NCI-H2196 (cell line): ENCODE results near the gene CLPSL1.

ENCODE experiments used
- DNase-seq: peaks from one replicate; lab custom pipeline; 2025; ENCODE audit not compliant: unreplicated experiment; lab: John Stamatoyannopoulos, UW

The CLPSL1 gene

DNA sequence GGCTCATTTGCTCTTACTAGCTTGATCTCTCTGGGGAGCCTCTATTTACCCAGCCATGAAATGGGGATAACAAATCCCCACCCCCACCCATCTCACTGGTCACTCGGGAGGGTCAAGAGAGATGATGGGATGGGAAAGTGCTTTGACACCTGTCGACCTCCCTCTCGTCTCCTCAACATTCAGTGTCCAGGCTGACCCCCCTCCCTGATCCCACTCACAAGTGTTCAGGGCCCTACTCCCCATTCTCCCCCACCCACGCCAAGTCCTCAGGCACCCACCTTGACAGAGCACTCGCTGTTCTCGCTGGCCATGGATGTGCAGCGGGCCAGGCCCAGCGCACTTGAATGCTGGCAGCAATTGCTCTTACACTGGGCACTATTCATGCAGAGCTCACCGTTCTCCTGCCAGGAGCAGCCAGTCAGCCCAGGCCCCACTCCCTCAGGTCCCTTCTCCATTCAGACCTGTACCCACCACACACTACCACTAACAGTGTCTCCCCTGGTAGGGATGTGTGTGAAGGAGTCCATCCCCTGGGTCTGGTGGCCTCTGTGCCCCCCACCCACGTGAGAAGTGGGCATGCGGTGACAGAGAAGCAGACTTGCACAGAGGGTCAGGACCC, 14.7 kb downstream of the CLPSL1 start:
- no peak for DNase-seq

GRCh38 chr6:35796236-35796635, 15.4 kb downstream of the CLPSL1 start:
- no peak for DNase-seq

GRCh38 chr6:35797837-35798526, 17.2 kb downstream of the CLPSL1 start:
- DNase-seq = no peak

DNA sequence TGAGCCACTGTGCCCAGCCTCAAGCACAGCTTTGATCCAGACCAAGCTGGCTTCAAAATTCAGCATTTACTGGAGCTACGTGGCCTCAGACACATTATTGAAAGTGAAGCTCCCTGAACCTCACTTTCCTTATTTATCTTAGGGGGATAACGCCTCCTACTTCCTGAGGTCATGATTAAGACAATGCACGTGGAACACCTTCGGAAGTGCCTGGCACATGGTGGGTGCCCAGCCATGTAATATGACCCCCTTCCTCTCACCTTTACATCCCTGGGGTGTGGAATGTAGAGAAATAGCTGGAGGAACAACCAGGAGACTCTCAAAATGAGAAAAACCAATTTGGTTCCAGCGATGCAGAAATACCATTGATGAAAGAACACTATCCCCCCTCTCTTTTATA, 17.9 kb downstream of the CLPSL1 start:
- DNase-seq = no peak

DNA sequence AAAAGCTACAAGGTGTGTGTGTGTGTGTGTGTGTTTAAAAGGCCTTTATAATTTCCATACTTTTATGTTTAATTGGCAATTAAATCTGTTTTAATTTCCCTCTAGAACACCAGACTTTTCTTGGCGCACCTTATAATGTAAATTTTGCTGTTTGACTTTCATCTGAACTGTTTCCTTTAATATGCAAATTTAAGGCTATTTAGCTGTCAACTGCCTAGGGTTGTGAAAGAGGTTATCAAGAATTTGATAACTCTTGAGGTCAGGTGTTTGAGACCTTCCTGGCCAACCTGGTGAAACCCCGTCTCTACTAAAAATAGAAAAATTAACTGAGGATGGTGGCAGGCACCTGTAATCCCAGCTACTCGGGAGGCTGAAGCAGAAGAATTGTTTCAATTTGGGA, 20.3 kb downstream of the CLPSL1 start:
- no peak for DNase-seq

DNA sequence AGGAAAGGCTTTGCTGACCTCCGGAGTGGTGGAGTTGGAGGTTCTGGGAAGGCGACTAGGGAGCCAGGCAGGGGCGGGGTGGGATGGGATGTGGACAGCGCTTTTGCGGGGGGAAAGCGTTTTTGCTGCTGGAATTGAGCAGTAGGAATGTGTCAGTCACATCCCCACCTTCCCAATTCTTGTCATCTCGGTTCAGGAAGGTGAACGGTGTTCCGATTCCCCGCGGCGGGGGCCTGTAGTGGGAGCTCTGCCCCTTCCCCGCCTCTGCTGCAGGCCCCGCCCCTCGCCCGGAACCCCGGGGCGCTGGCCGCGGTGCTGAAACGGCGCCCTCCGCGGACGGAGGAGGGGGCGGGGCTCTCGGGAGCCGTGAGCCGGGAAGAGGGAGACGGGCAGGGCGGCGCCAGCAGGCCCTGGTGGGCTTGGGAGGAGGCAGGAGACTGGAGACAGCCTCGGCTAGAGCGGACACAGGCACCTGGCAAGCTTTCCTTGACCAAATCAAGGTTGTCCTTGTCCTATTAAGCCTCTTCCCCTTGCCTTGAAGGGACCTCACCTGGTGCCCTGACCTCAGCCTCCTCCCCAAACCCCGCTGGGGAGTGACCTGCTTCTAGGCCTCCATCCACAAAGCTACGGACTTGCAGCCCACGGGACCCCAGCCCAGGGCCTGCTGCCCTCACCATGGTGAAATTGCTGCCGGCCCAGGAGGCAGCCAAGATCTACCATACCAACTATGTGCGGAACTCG, 24.3 kb downstream of the CLPSL1 start, which contains the start of gene LHFPL5:
LHFPL5 (plus strand) TSS at position 357 of the 741 bp plus-strand sequence; CDS start at position 676, 319 bp downstream.
- peak; percentile 87 for DNase-seq

DNA sequence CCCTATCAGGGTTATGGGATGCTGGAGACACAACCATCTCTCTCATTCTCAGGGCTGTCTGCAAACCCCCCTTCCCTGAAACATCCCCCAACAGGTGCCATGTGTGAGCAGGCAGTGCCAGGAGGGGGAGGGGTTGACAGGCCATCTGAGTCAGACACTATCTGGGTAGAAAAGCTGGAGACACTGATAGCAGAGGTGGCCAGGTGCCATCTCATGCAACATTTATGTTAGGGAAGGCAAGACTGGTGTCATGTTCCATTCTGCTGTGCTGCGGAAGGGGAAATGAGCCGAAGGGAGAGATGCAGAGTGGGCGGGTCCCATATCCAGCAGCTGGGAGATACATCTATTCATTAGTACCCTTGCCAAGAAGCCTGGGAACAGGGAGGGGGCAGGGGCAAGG, 27.9 kb downstream of the CLPSL1 start:
- peak; percentile 92 for DNase-seq

DNA sequence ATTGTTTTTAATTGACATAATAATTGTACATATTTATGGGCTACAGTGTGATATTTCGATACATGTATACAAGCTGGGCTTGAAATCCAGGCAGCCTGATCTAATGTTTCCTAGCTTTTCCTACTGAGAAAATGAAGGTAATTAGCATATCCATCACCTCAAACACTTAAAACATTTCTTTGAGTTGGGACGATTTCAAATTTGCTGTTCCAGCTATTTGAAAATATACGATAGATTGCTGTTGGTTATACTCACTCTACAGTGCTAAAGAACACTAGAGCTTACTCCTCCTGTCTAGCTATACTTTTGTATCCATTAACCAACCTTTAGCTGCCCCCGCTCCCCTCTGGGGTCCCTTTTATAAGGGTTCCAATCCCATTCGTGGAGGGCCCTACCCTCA, 29.0 kb downstream of the CLPSL1 start:
- no peak for DNase-seq

DNA sequence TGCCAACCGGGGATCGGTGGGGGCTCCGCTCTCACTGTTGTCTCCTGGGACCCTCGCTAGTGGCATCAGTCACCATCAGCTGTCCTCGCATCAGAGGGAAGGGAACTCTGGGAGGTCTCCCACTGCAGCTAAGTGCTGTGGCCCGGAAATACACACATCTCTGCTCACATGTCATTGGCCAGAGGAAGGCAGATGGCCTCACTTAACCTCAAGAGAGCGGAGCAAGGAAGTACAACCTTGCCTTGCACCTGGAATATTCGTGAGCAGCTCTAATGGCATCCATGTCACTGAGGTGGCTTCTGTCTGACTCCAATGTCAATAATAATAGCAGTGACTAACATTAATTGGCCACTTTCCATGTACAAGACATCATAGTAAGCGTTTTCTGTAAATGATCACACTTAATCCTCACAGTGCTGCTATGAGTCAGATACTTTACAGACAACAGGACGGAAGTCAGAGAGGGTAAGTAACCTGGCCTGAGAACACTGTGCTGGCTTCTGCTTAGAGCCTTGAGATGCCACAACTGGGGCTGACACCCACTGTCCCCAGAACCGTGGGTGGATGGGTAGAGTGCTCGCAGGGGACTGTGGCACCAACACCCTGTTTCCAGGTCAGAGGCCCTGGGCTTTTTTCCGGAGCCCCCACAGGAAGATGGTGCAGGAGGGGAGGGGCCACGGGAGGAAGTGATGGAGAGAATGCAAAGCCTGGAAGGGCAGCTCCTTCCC, 30.3 kb downstream of the CLPSL1 start:
- peak; percentile 72 for DNase-seq

DNA sequence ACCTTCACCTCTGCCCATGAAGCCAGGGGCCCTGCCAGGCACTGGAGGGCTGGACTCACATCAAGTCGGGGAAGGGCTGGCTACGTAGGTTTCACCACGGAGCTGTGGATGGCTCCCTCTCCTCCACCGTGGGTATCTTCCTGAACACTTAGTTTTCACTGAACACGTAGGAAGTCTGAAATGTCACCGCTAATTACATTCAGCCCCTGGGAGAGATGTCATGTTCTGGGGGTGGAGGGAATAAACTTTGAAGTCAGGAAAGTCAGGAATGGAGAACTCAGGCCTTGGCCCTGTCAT, 30.8 kb downstream of the CLPSL1 start:
- DNase-seq = no peak

DNA sequence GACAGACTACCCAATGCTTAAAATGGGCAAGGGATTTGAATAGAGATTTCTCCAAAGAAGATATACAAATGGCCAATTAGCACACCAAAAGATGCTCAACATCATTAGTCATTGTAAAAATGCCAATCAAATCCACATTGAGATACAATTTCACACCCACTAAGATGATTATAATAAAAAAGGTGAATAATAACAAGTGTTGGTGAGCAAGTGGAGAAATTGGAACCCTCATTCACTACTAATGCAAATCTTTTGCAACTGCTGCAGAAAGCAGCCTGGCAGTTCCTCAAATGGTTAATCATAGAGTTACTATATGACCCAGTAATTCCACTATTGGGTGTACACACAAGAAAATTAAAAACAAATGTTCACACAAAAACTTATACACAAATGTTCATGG, 36.7 kb downstream of the CLPSL1 start:
- DNase-seq = no peak

GRCh38 chr6:35823601-35824000, 42.8 kb downstream of the CLPSL1 start:
- DNase-seq = no peak

GRCh38 chr6:35824552-35825192, 43.9 kb downstream of the CLPSL1 start:
- DNase-seq = no peak

DNA sequence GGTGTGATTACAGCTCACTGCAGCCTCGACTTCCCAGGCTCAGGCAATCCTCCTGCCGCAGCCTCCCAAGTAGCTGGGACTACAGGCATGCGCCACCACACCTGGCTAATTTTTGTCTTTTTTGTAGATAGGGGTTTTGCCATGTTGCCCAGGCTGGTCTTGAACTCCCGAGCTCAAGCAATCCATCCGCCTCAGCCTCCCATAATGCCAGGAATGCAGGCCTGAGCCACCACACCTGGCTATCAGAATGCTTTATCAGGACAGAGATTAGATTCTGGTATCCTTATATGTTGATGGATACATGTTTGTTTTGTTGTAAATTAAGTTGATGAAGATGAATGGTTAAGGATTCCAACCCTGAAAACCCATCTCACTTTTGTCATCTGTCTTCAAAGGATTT, 48.5 kb downstream of the CLPSL1 start:
- no peak for DNase-seq

DNA sequence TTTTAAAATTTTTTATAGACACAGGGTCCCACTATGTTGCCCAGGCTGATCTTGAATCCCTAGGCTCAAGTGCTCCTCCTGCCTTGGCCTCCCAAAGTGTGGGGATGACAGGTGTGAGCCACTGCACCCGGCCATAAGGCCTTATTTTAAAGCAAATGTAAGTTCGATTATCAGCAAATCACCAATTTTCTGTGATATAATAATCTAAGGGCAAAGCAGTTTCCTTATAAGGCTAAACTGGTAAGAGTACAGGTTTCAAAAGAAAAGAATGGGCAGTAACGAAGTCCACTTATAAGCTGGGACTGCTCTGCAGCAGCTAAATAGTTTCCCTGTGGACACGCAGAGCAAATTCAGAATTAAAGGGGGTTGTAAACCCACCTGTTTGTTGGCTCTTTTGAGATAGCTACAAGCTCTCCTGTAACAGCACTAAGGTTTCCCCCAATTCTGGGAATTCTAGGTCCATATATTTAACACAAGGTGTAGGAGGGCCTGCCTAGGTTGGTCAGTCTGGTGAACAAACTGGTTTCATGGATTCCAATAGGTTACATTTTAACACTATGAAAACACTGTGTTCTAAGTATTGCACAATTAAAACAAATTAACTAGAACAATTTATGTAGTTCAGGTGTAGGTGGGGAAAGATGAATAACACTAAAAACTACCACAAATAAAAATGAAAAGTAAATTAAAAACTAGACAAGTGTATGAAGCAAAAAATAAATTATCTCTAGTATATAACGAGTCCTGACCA, 50.6 kb downstream of the CLPSL1 start:
- no peak for DNase-seq

DNA sequence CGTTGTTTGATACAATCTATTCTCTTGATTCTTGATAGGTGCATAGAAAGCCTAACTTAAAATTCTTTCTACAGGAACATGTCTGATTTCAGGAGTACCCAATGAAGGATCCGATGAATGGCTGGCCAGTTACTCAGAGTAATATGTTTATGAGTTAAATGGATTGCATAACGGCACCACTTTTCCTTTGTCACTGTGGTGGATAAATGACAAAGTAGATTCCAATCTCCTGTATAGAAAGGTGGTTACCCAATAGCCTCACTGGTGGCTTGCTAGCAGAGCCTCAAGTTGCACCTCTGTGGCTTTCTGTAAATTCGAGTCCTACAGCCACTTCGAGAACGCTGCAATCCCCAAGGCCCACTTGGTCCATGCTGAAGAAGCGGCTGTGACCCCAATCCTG, 52.7 kb downstream of the CLPSL1 start:
- no peak for DNase-seq
